Activated naive CD8-positive, alpha-beta T cell treated with anti-CD3 and anti-CD28 coated beads, Interleukin-2, amount 50 U/mL, for 24 hours (primary cell): ENCODE measurements around the gene SNRPE.

ENCODE experiments used
- ATAC-seq: fragments of 150-1000 bp; cut with Tn5 transposase; one replicate; pipeline ENCODE4 v1.10.0; 2021
- DNase-seq: peaks from one replicate; pipeline ENCODE4 v3.0.0; 2021
- H3K27ac Mint-ChIP-seq: one replicate; pipeline ENCODE4 v1.8.0; 2021; ENCODE audit warnings: mild to moderate bottlenecking, mixed read lengths
- H3K27me3 Mint-ChIP-seq: one replicate; pipeline ENCODE4 v1.8.0; 2021; ENCODE audit warnings: mixed read lengths
- H3K36me3 Mint-ChIP-seq: one replicate; pipeline ENCODE4 v1.8.0; 2021; ENCODE audit warnings: low read depth, mixed read lengths
- H3K4me1 Mint-ChIP-seq: one replicate; pipeline ENCODE4 v1.8.0; 2021; ENCODE audit warnings: mixed read lengths
- H3K4me3 Mint-ChIP-seq: one replicate; pipeline ENCODE4 v1.8.0; 2021; ENCODE audit warnings: mild to moderate bottlenecking, moderate library complexity, mixed read lengths
- H3K9me3 Mint-ChIP-seq: one replicate; pipeline ENCODE4 v1.8.0; 2021; ENCODE audit warnings: mixed read lengths

Gene SNRPE

DNA sequence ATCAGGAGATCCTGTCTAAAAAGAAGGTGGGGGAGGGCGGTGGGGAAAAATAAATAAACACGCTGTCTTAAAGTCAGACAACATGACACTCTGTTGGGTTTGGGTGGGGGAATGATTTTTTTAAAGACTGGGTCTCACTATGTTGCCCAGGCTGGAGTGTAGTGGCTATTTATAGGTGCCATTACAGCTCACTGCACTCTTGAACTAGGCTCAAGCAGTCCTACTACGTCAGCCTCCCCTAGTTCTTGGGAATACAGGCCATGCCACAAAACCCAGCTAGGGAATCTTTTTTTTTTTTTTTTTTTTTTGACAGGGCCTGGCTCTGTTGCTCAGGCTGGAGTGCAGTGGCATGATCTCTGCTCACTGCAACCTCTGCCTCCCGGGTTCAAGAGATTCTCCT lies 2.4 kb upstream of the SNRPE start:
- H3K36me3 Mint-ChIP-seq: peaks cover 36% of the 10 kb centered on the region
- DNase-seq (no peak), ATAC-seq (no peak)
- H3K27me3 Mint-ChIP-seq: no peaks in the 10 kb centered on the region
- H3K4me1 Mint-ChIP-seq: peaks cover 30% of the 10 kb centered on the region
- H3K4me3 Mint-ChIP-seq: no peak overlapping the region
- H3K27ac Mint-ChIP-seq: no peak overlapping the region
- H3K9me3 Mint-ChIP-seq: no peaks in the 10 kb centered on the region

DNA sequence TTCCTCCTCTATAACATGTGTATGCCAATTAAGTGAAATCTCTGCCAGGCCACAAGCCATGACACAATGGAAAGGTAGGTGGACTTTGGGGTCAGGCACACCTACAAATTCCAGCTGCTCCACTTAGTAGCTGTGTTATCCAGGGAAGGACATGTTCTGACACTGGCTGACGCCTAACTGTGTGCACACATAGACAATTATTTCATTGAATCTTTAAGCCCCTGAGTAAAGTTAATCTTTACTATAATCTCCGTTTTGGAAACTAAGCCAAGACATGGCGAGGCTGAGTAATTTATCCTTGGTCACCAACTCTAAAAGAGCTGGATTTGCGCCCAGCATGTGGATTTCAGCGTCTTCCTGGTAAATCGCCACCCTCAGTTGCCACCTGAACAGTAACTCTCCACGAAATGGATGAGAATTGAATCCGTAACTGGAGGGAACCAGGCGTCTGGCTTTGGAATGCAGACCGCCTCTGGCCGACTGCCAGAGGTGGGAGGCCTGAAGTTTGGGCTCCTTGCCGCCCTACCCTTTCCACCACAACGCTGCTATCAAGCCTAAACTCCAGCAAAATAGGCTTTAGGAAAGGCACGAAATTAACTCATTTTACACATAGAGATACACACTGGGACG lies 888 bp upstream of the SNRPE start:
- ATAC-seq (no peak), DNase-seq (no peak)
- peaks cover 33% of the 10 kb centered on the region for H3K4me1 Mint-ChIP-seq
- no peaks in the 10 kb centered on the region for H3K27me3 Mint-ChIP-seq
- H3K4me3 Mint-ChIP-seq: peak overlapping the region; percentile 93
- H3K36me3 Mint-ChIP-seq: peaks cover 37% of the 10 kb centered on the region
- peak overlapping the region; percentile 97 for H3K27ac Mint-ChIP-seq
- H3K9me3 Mint-ChIP-seq: no peaks in the 10 kb centered on the region

DNA sequence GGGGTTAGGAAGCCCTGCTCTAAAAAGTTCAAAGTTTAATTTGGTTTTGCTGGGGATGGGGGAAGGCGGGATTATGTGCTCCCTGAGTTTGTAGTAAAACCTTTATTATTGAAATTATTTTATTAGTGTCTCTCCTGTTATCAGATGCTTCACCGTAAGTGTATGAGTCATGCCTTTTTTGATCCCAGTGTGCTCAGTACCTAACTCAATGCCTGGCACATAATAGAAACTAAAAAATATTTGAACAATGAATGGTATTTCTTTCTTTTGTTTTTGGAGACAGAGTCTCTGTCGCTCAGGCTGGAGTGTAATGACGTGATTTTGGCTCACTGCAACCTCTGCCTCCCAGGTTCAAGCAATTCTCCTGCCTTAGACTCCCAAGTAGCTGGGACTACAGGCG lies 6.4 kb downstream of the SNRPE start:
- no peak for ATAC-seq
- no peak overlapping the region for H3K4me3 Mint-ChIP-seq
- no peaks in the 10 kb centered on the region for H3K27me3 Mint-ChIP-seq
- H3K9me3 Mint-ChIP-seq: no peaks in the 10 kb centered on the region
- H3K4me1 Mint-ChIP-seq: peaks cover 18% of the 10 kb centered on the region
- no peak for DNase-seq
- no peak overlapping the region for H3K27ac Mint-ChIP-seq
- peaks cover 56% of the 10 kb centered on the region for H3K36me3 Mint-ChIP-seq

DNA sequence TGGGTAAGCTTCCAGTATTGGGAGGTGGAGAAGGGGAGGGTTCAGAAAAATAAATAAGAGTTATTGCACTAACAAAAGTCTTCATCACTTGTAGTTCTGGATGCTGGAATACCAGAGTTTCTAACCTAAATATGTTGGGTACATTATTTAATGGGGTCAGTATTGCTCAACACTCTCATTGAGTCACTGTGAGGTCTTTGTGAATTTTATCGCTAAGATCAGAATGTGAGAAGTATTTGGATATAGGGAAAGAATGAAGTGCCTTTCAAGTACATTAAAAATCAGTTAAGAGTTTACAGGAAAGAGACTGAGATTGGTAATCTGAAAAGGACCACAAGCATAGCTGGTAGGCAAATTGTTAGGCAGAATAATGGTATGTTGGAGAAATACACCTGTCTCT lies 8.8 kb downstream of the SNRPE start:
- H3K4me3 Mint-ChIP-seq: no peak overlapping the region
- ATAC-seq (no peak), DNase-seq (no peak)
- H3K9me3 Mint-ChIP-seq: no peaks in the 10 kb centered on the region
- H3K4me1 Mint-ChIP-seq: peaks cover 6% of the 10 kb centered on the region
- H3K27ac Mint-ChIP-seq: no peak overlapping the region
- no peaks in the 10 kb centered on the region for H3K27me3 Mint-ChIP-seq
- peaks cover 49% of the 10 kb centered on the region for H3K36me3 Mint-ChIP-seq

DNA sequence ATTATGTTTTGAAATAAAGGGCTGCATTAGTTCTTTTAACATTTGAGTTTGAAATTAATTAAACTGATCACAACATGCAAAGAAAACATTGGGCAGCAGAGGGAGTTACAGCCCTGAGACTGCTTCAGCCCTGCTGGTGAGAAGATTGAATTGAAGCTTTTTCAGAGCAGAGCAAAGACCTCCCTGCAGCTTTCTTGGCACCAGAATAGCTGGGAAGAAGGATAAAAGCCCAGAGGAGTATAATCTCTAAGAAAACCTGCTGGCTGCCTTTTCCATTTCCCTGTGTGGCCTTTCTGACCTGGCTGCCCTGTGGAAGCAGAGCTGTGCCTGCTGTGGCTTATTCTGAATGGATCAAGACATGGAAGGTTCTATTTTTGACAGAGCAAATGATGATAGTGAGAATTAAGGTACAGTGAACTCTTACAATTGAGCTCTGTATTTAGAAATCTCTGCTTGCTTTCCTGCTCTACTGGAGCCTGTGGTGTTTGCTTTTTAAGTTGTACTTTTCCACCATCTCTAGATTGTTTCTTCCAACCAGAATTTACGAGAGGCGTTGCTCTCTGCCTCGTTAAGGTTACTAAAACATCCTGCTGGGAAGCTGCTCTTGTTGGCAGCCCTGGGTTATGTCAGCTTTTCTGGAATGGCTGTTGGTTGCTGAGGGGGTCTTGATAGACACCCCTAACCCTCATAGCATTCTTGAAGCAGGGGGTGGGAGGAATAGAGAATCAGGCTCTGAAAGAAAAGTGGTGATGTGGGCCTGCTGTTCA lies 9.9 kb downstream of the SNRPE start:
- no peak for DNase-seq
- ATAC-seq: no peak
- Mint-ChIP-seq H3K27ac (no peak overlapping the region), H3K36me3 (peaks cover 46% of the 10 kb centered on the region), H3K4me1 (peaks cover 2% of the 10 kb centered on the region), H3K27me3 (no peaks in the 10 kb centered on the region), H3K9me3 (no peaks in the 10 kb centered on the region), H3K4me3 (no peak overlapping the region)

DNA sequence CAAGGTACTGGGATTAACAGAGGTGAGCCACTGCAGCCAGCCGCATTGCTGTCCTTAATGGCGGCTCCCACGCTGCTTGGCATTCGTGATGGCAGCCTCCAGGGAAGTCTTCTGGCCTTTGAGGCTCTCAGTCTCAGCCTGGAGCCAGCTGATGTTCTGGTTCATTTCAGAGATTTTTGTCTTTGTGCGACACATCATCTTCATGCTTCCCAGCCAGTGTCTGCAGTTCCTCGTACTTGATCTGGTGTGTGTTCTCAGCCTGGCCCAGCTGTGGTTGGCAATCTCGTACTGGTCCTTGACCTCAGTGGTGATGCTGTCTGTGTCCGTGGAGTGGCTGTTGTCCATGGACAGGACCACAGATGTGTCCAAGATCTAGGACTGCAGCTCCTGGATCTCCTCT lies 11.7 kb downstream of the SNRPE start:
- no peaks in the 10 kb centered on the region for H3K9me3 Mint-ChIP-seq
- no peak for DNase-seq
- H3K27me3 Mint-ChIP-seq: no peaks in the 10 kb centered on the region
- no peaks in the 10 kb centered on the region for H3K4me1 Mint-ChIP-seq
- H3K4me3 Mint-ChIP-seq: no peak overlapping the region
- no peak overlapping the region for H3K27ac Mint-ChIP-seq
- no peak for ATAC-seq
- H3K36me3 Mint-ChIP-seq: peaks cover 47% of the 10 kb centered on the region

DNA sequence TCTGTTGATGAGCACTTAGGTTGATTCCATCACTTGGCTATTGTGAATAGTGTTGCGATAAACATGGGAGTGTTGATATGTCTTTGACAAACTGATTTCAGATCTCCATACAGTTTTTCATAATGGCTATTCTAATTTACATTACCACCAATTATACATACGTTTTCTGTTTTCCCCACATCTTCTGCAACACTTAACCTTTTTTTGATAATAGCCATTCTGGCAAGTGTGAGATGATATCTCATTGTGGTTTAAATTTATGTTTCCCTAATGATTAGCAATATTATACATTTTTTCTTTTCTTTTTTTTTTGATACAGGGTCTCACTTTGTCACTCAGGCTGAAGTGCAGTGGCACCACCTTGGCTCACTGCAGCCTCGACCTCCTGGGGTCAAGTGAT lies 17.0 kb downstream of the SNRPE start:
- Mint-ChIP-seq H3K4me3 (no peak overlapping the region), H3K36me3 (peaks cover 33% of the 10 kb centered on the region), H3K27me3 (no peaks in the 10 kb centered on the region), H3K27ac (no peak overlapping the region), H3K4me1 (no peaks in the 10 kb centered on the region), H3K9me3 (no peaks in the 10 kb centered on the region)
- DNase-seq (no peak), ATAC-seq (no peak)

DNA sequence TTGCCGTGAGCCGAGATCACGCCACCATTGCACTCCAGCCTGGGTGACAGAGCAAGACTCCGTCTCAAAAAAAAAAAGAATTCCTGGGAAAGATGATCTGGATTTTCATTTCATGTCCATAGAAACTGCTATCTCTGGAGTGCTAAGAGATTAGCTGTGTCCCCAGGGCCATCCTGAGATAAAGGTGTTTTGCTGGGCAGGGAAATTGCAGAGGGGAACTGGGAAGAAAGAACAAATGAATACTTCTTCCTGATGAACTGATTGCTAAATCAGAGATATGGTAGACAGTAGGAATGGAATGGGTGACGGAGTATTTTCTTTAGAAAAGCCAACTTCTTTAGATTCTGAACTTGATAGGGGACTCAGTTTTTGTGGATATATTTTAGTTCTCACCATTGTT lies 19.2 kb downstream of the SNRPE start:
- Mint-ChIP-seq H3K27me3 (no peaks in the 10 kb centered on the region), H3K9me3 (no peaks in the 10 kb centered on the region), H3K4me3 (no peak overlapping the region), H3K4me1 (no peaks in the 10 kb centered on the region), H3K27ac (no peak overlapping the region), H3K36me3 (peaks cover 29% of the 10 kb centered on the region)
- ATAC-seq (no peak), DNase-seq (no peak)

DNA sequence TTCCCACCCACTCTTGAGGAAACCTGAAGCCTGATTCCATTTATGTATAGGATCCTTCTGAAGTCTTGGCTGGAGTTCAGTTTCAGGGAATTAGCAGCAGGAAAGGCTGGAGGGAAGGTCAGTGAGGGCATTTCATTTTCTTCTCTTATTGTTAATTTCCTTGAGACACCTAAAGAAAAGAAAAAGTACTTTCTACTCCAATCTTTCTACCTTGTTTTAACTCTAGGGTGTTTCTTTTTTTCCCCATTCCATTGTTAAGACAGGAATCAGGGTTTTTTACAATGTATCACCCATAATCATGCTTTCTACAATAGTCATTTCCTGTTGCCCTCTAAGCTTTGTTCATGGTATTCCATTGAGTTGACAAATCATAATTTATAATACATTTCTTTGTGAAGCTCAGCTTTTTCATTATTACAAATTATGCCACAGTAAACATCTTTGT lies 27.4 kb downstream of the SNRPE start:
- peaks cover 15% of the 10 kb centered on the region for H3K36me3 Mint-ChIP-seq
- no peaks in the 10 kb centered on the region for H3K4me1 Mint-ChIP-seq
- H3K27ac Mint-ChIP-seq: no peak overlapping the region
- ATAC-seq: no peak
- no peak overlapping the region for H3K4me3 Mint-ChIP-seq
- DNase-seq: no peak
- no peaks in the 10 kb centered on the region for H3K27me3 Mint-ChIP-seq
- peaks cover 4% of the 10 kb centered on the region for H3K9me3 Mint-ChIP-seq

DNA sequence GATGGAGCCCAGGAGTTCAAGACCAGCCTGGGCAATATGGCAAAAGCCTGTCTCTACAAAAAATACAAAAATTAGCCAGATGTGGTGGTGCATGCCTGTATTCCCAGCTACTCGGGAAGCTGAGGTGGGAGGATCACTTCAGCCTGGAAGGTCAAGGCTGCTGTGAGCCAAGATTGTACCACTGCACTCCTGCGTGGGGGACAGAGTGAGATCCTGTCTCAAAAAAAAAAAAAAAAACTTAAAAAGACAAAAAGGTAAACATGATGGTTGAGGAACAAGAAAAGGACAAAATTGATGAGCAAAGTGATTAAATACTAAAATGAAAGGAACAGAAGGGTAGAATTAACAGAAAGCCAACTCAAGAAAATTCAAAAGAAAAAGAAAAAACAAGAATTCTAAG lies 30.6 kb downstream of the SNRPE start:
- no peaks in the 10 kb centered on the region for H3K4me1 Mint-ChIP-seq
- no peak for ATAC-seq
- H3K27me3 Mint-ChIP-seq: peaks cover 5% of the 10 kb centered on the region

DNA sequence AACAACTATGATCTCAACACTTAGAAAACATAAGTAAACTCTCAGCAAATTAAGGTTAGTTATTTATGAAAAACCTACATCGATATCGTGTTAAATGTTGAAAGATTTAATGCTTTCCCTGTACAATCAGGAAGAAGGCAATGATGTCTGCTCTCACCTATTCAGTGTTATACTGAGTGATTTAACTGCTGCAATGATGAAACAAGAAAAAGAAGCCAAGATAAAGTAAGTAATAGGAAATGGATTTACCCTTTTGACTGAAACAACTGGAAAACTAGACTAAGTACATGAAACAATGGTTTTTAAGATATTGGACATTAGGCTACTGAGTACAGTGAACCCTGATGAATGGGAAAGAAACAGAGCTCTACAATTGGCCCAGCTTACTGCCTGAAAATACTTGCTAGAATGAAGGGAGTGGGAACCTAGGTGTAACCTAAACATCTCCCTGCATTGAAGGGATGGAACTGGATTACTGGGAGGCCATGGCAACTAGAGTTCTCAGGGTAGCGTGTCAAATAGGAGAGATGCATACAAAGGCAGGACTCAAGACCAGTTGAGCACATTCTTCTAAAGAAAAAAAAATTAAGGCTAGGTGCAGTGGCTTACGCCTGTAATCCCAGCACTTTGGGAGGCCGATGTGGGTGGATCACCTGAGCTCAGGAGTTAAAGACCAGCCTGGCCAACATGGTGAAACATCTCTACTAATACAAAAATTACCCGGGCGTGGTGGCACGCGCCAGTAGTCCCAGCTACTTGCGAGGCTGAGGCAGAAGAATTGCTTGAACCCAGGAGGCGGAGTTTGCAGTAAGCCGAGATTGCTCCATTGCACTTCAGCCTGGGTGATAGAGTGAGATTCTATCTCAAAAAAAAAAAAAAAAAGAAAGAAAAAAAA lies 37.3 kb downstream of the SNRPE start:
- Mint-ChIP-seq H3K4me3 (no peak overlapping the region), H3K27me3 (peaks cover 5% of the 10 kb centered on the region), H3K4me1 (no peaks in the 10 kb centered on the region), H3K36me3 (peaks cover 5% of the 10 kb centered on the region), H3K27ac (no peak overlapping the region), H3K9me3 (peaks cover 6% of the 10 kb centered on the region)
- no peak for DNase-seq
- ATAC-seq: no peak

More for the DNA sequence above, 30.6 kb downstream of the SNRPE start:
- Mint-ChIP-seq H3K4me3 (no peak overlapping the region), H3K27ac (no peak overlapping the region), H3K9me3 (peaks cover 10% of the 10 kb centered on the region), H3K36me3 (peaks cover 15% of the 10 kb centered on the region)
- no peak for DNase-seq

DNA sequence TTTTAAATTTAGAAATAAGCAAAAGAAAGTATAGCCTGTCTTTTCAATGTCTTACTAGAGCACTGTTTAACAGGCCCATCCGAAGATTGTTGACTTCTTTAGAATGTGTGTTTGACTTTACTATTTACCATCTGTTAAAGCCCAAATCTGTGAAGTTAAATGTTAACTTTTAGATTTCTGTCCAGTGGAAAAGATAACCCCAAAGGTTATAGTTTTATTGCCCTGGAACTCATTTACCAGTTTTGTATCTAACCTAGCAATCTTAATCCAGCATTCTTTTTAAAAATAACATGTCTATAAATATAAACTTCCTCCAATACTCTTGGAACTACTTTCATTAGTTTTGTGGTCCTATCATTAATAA lies 37.9 kb downstream of the SNRPE start:
- Mint-ChIP-seq H3K27ac (no peak overlapping the region), H3K4me3 (no peak overlapping the region), H3K9me3 (peaks cover 4% of the 10 kb centered on the region), H3K27me3 (peaks cover 4% of the 10 kb centered on the region), H3K4me1 (no peaks in the 10 kb centered on the region), H3K36me3 (peaks cover 3% of the 10 kb centered on the region)
- DNase-seq (no peak), ATAC-seq (no peak)

DNA sequence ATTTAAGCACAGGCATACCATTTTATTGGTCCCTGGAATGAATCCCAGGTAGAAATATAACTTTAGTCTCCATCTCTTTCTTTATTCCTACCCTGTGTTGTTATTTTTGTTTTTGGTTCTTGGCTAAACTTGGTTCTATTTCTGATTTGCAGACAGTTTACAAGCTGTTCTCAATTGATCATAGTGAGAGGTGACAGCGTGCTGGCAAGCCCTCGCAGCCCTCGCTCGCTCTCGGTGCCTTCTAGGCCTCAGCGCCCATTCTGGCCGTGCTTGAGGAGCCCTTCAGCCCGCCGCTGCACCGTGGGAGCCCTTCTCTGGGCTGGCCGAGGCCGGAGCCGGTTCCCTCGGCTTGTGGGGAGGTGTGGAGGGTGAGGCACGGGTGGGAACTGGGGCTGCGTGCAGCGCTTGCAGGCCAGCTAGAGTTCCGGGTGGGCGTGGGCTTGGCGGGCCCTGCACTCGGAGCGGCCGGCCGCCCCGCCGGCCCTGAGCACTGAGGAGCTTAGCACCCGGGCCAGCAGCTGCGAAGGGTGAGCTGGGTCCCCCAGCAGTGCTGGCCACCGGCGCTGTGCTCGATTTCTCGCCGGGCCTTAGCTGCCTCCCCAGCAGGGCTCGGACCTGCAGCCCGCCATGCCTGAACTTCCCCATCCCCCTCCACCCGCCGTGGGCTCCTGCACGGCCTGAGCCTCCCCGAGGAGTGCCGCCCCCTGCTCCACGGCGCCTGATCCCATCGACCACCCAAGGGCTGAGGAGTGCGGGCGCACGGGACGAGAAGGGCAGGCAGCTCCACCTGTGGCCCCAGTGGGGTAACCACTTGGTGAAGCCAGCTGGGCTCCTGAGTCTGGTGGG lies 38.7 kb downstream of the SNRPE start:
- Mint-ChIP-seq H3K9me3 (no peaks in the 10 kb centered on the region), H3K27ac (no peak overlapping the region), H3K4me3 (no peak overlapping the region), H3K4me1 (no peaks in the 10 kb centered on the region), H3K36me3 (no peaks in the 10 kb centered on the region), H3K27me3 (no peaks in the 10 kb centered on the region)
- ATAC-seq: no peak
- DNase-seq: no peak

DNA sequence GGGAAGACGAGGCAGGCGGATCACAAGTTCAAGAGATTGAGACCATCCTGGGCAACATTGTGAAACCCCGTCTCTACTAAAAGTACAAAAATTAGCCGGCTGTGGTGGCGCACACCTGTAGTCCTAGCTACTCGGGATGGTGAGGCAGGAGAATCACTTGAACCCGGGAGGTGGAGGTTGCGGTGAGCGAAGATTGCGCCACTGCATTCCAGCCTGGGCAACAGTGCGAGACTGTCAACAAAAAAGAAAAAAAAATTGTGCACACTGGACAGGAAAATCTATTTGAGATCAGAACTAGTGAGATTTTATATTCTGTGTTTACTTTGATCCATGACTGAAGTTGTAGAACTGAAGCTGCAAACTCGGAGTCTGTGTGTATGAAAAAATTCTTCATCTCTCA lies 40.2 kb downstream of the SNRPE start:
- H3K4me1 Mint-ChIP-seq: no peaks in the 10 kb centered on the region
- no peak overlapping the region for H3K27ac Mint-ChIP-seq
- H3K4me3 Mint-ChIP-seq: no peak overlapping the region
- no peak for DNase-seq
- no peaks in the 10 kb centered on the region for H3K9me3 Mint-ChIP-seq
- no peaks in the 10 kb centered on the region for H3K27me3 Mint-ChIP-seq
- ATAC-seq: no peak
- no peaks in the 10 kb centered on the region for H3K36me3 Mint-ChIP-seq
